Epithelial cell of proximal tubule (primary cell): ENCODE results near the gene PTGS2. TPM values are rescaled to one million over a fixed set of nuclear protein-coding genes. Genes with fewer than 3 reads are reported as not detected.

Experiments
- DNase-seq: peaks from one replicate; pipeline ENCODE4 v3.0.0-alpha.2; 2011; ENCODE audit warnings: low read depth
- H3K4me3 ChIP-seq: 2 replicates; pipeline ENCODE4 v1.5.1; 2011; ENCODE audit warnings: low read depth, mild to moderate bottlenecking, low read length
- CTCF ChIP-seq: conservative IDR thresholded peaks from 2 replicates; pipeline ENCODE4 v1.5.1; 2012; ENCODE audit warnings: low read depth, mild to moderate bottlenecking, low read length
- total RNA-seq: library from RNA; depleted of rRNA; stranded (reverse); fragments of >200 nt; gene quantifications from 2 replicates; pipeline ENCODE4 v1.2.3, GENCODE V29; 2015

PTGS2 gene
- total RNA-seq, 1 donor from 2014 or later: 4.3 TPM

GRCh38 chr1:186703209-186703766 is 23.1 kb upstream of the PTGS2 start:
- no peak overlapping the region for H3K4me3 ChIP-seq
- DNase-seq: no peak
- no peak for TF ChIP-seq CTCF

- TF ChIP-seq CTCF: no peak
- H3K4me3 ChIP-seq: no peak overlapping the region
These were observed 20.5 kb upstream of the PTGS2 start for GRCh38 chr1:186700722-186701121.

GRCh38 chr1:186699519-186699918 is 19.3 kb upstream of the PTGS2 start:
- no peak for DNase-seq
- H3K4me3 ChIP-seq: no peak overlapping the region
- TF ChIP-seq CTCF: no peak

More at GRCh38 chr1:186700722-186701121, 20.5 kb upstream of the PTGS2 start:
- no peak for DNase-seq

- no peak overlapping the region for H3K4me3 ChIP-seq
- no peak for DNase-seq
- TF ChIP-seq CTCF: no peak
These were observed 9.7 kb upstream of the PTGS2 start for GRCh38 chr1:186689907-186690306.

GRCh38 chr1:186689376-186689775 is 9.2 kb upstream of the PTGS2 start:
- DNase-seq: no peak
- TF ChIP-seq CTCF: no peak
- no peak overlapping the region for H3K4me3 ChIP-seq

GRCh38 chr1:186683652-186684410 is 3.6 kb upstream of the PTGS2 start:
- DNase-seq: no peak
- no peak for TF ChIP-seq CTCF
- H3K4me3 ChIP-seq: no peak overlapping the region

GRCh38 chr1:186682736-186683135 is 2.5 kb upstream of the PTGS2 start:
- no peak for TF ChIP-seq CTCF
- DNase-seq: no peak
- no peak overlapping the region for H3K4me3 ChIP-seq
